ENCODE measurements around the gene CENATAC.

- no peak for TF ChIP-seq CTCF (IDR thresholded peaks at IDR 0.05)
- TF ChIP-seq EZH2 (IDR thresholded peaks at IDR 0.05; ENCODE audit: borderline replicate concordance, insufficient read depth, low read depth, low read length, poor library complexity, severe bottlenecking), result no peak
Measured at GRCh38 chr11:118988280-118988679, 9.7 kb upstream of the CENATAC start.

All from B cell (primary cell).